ENCODE measurements around the gene SUDS3.
"Not testable (repeated sequence)": the region's sequence is repeated elsewhere in the genome, so short reads cannot be mapped to it uniquely, and the experiment has no call there.

Gene SUDS3

GRCh38 chr12:118376089-118377020, at the start of gene SUDS3:
SUDS3 (plus strand) TSS chr12:118376555; CDS start chr12:118376692, 137 bp downstream.
- DNase-seq = no peak

- no peak for DNase-seq
Observed at GRCh38 chr12:118326991-118327390, 49.4 kb upstream of the SUDS3 start.

- no peak for DNase-seq
Observed at GRCh38 chr12:118327391-118327790, 49.0 kb upstream of the SUDS3 start.

GRCh38 chr12:118328486-118329330, 47.6 kb upstream of the SUDS3 start:
- DNase-seq = no peak

- no peak for DNase-seq
Observed at GRCh38 chr12:118330421-118331018, 45.8 kb upstream of the SUDS3 start.

- no peak for DNase-seq
Observed at GRCh38 chr12:118332511-118332910, 43.8 kb upstream of the SUDS3 start.

GRCh38 chr12:118334241-118334640, 42.1 kb upstream of the SUDS3 start:
- no peak for DNase-seq

- DNase-seq = no peak
Observed at GRCh38 chr12:118334939-118335567, 41.3 kb upstream of the SUDS3 start.

GRCh38 chr12:118336123-118336522, 40.2 kb upstream of the SUDS3 start:
- no peak for DNase-seq

- no peak for DNase-seq
Observed at GRCh38 chr12:118337194-118337838, 39.0 kb upstream of the SUDS3 start.

GRCh38 chr12:118342090-118342489, 34.3 kb upstream of the SUDS3 start:
- no peak for DNase-seq

- DNase-seq = no peak
Observed at GRCh38 chr12:118344829-118345228, 31.5 kb upstream of the SUDS3 start.

GRCh38 chr12:118345355-118345754, 31.0 kb upstream of the SUDS3 start:
- DNase-seq = no peak

- no peak for DNase-seq
Observed at GRCh38 chr12:118346895-118347294, 29.5 kb upstream of the SUDS3 start.

GRCh38 chr12:118347916-118348315, 28.4 kb upstream of the SUDS3 start:
- no peak for DNase-seq

- DNase-seq = no peak
Observed at GRCh38 chr12:118350908-118351559, 25.3 kb upstream of the SUDS3 start.

- no peak for DNase-seq
Observed at GRCh38 chr12:118353721-118354120, 22.6 kb upstream of the SUDS3 start.

- DNase-seq = not testable (repeated sequence)
Observed at GRCh38 chr12:118354503-118354902, 21.9 kb upstream of the SUDS3 start.

GRCh38 chr12:118354903-118355302, 21.5 kb upstream of the SUDS3 start:
- no peak for DNase-seq

GRCh38 chr12:118355843-118356242, 20.5 kb upstream of the SUDS3 start:
- no peak for DNase-seq

- no peak for DNase-seq
Observed at GRCh38 chr12:118356809-118357256, 19.5 kb upstream of the SUDS3 start.

All from NCI-H1436 treated with DMSO at 0.1 percent for 48 hours (cell line).